Hepatocyte (in vitro differentiated cells): ENCODE results near the gene SPAG16.

Experiments used
- EZH2 ChIP-seq: fragments of 200-600 bp; sonication (generic); IDR thresholded peaks from 2 replicates; pipeline ENCODE4 v1.6.1; 2016; ENCODE audit warnings: antibody characterized with exemption, mild to moderate bottlenecking, borderline replicate concordance
- EZH2phosphoT487 ChIP-seq: fragments of 200-600 bp; sonication (generic); IDR thresholded peaks from one replicate; pipeline ENCODE4 v1.6.1; 2018; ENCODE audit warnings: antibody characterized with exemption, mild to moderate bottlenecking, low read depth, moderate library complexity; ENCODE audit not compliant: unreplicated experiment, severe bottlenecking
- TF ChIP-seq, protein P1 (sequence below): fragments of 200-600 bp; sonication (generic); IDR thresholded peaks from 2 replicates; pipeline ENCODE4 v1.5.1; 2016; ENCODE audit warnings: antibody characterized with exemption, mild to moderate bottlenecking; ENCODE audit not compliant: poor library complexity

DNA sequence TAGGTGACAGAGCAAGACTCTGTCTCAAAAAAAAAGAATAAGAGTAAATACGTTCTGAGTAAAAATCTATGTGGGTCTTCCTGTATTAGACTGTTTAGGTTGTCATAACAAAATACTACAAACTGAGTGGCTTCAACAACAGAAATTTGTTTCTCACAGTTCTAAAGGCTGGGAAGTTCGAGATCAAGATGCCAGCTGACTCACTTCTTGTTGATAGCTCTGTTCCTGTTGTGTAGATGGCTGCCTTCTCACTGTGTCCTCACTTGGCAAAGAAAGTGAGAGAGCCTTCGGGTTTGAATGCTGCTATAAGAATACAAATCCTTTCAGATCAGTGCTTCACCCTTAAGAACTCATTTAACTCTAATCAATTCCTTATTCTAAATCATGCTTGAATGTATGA, 696.6 kb downstream of the SPAG16 start:
- no peak for TF ChIP-seq EZH2
- TF ChIP-seq, protein P1, sequence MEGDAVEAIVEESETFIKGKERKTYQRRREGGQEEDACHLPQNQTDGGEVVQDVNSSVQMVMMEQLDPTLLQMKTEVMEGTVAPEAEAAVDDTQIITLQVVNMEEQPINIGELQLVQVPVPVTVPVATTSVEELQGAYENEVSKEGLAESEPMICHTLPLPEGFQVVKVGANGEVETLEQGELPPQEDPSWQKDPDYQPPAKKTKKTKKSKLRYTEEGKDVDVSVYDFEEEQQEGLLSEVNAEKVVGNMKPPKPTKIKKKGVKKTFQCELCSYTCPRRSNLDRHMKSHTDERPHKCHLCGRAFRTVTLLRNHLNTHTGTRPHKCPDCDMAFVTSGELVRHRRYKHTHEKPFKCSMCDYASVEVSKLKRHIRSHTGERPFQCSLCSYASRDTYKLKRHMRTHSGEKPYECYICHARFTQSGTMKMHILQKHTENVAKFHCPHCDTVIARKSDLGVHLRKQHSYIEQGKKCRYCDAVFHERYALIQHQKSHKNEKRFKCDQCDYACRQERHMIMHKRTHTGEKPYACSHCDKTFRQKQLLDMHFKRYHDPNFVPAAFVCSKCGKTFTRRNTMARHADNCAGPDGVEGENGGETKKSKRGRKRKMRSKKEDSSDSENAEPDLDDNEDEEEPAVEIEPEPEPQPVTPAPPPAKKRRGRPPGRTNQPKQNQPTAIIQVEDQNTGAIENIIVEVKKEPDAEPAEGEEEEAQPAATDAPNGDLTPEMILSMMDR, result no peak
- TF ChIP-seq EZH2phosphoT487, result no peak
